ENCODE results near the gene ANKRD1.
A peak's percentile ranks its signal among the peaks of the same experiment; 100 is the strongest.
"Not testable (repeated sequence)": the region's sequence is repeated elsewhere in the genome, so short reads cannot be mapped to it uniquely, and the experiment has no call there.

Gene ANKRD1

DNA sequence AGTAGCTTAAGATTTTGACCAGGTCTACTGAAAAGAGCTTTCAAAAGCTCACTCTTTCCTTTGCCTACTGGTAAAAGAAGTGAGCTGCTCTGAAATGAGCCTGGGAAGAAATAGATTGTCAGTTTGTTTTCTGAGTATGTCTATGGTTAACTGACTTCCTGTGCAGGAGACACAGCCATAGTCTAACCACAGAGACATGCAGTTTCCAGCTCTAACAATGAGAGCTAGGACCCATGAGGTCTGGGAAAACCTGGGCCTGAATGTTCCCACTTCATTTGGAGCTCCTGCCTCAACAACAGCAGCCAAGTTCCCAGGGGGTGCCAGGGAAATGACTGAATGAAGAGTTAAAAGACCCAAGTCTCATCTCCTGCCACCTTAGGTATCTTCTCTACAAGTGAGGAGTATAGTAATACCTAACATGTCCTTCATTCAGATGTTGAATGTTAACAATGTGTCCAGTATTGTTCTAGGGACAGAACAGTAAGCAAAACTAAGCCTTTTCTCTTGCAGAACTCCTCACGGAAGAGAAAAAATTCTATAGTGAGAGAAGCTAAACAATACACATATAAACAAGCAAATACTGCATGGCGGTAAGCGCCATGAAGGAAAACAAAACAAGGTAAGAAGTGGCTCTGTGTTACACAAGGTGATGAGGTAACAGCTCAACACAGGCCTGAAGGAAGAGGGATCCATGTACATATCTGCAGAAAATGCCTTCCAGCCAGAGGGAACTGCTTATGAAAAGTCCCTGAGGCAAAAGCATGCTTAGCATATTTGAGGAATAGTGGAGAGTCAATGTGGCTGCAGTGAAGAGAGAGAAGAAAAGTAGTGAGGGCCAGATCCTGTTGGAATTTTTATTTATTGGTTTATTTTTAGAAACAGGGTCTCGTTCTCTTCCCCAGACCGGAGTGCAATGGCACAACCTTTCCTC, 26.4 kb upstream of the ANKRD1 start:
- no peaks in the 10 kb centered on the region for H3K9me3 ChIP-seq
- no peaks in the 10 kb centered on the region for H3K36me3 ChIP-seq (replicated peaks)
- H3K4me3 ChIP-seq, result no peak overlapping the region
- DNase-seq (ENCODE audit: low spot score in 2 of 2), result no peak
- peaks cover 7% of the 10 kb centered on the region for H3K4me1 ChIP-seq
- in situ Hi-C loops (cut with MboI; ENCODE audit: low sequenced_read_pairs), result no loop called here
- no peaks in the 10 kb centered on the region for H3K27me3 ChIP-seq (ENCODE audit: low read depth)

GRCh38 chr10:90945491-90946070, 24.7 kb upstream of the ANKRD1 start:
- Histone ChIP-seq H3K9me3 (no peaks in the 10 kb centered on the region), H3K4me1 (peaks cover 7% of the 10 kb centered on the region), H3K36me3 (replicated peaks) (no peaks in the 10 kb centered on the region), H3K4me3 (no peak overlapping the region), H3K27me3 (ENCODE audit: low read depth) (no peaks in the 10 kb centered on the region)
- in situ Hi-C loops (cut with MboI; ENCODE audit: low sequenced_read_pairs), result no loop called here
- DNase-seq (ENCODE audit: low spot score in 2 of 2), result no peak

- DNase-seq (ENCODE audit: low spot score in 2 of 2), result no peak
- Histone ChIP-seq H3K4me3 (no peak overlapping the region), H3K9me3 (no peaks in the 10 kb centered on the region), H3K27me3 (ENCODE audit: low read depth) (no peaks in the 10 kb centered on the region), H3K4me1 (peaks cover 7% of the 10 kb centered on the region), H3K36me3 (replicated peaks) (no peaks in the 10 kb centered on the region)
- in situ Hi-C loops (cut with MboI; ENCODE audit: low sequenced_read_pairs), result no loop called here
Measured at GRCh38 chr10:90944749-90945148, 23.9 kb upstream of the ANKRD1 start.

DNA sequence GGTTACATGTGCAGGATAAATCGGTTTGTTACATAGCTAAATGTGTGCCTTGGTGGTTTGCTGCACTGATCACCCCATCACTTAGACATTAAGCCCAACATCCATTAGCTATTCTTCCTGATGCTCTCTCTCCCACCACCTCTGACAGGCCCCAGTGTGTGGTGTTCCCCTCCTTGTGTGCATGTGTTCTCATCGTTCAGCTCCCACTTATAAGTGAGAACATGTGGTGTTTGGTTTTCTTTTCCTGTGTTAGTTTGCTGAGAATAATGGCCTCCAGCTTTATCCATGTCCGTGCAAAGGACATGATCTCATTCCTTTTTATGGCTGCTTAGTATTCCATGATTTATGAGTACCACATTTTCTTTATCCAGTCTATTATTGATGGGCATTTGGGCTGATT, 22.1 kb upstream of the ANKRD1 start:
- H3K4me3 ChIP-seq; H3K9me3 ChIP-seq; in situ Hi-C loops (cut with MboI; ENCODE audit: low sequenced_read_pairs); H3K4me1 ChIP-seq; H3K27me3 ChIP-seq (ENCODE audit: low read depth); H3K36me3 ChIP-seq (replicated peaks); DNase-seq (ENCODE audit: low spot score in 2 of 2): not testable (repeated sequence)

DNA sequence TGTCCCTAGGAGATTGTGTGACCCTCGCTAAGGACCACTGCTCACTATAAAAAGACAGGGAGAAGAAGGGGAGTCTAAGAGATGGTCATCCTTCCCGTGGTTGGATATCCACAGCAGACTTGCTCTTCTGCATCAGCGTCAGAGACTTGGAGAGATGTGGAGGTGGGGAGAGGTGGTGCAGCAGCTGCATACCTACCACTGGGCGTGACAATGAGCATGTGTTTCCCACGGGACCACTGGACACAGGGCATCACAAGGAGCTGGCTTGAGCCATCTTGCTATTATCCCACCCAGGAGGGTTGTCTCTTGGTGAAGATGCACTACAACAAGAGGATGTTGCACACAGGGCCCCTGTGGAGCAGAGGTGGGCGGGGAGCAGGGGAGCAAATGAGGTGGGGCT, 18.8 kb upstream of the ANKRD1 start:
- Histone ChIP-seq H3K9me3 (no peaks in the 10 kb centered on the region), H3K27me3 (ENCODE audit: low read depth) (no peaks in the 10 kb centered on the region), H3K36me3 (replicated peaks) (no peaks in the 10 kb centered on the region), H3K4me3 (no peak overlapping the region), H3K4me1 (peaks cover 7% of the 10 kb centered on the region)
- no peak for DNase-seq (ENCODE audit: low spot score in 2 of 2)
- in situ Hi-C loops (cut with MboI; ENCODE audit: low sequenced_read_pairs), result no loop called here

- Histone ChIP-seq H3K27me3 (ENCODE audit: low read depth) (no peaks in the 10 kb centered on the region), H3K4me3 (no peak overlapping the region), H3K9me3 (no peaks in the 10 kb centered on the region), H3K4me1 (peaks cover 7% of the 10 kb centered on the region), H3K36me3 (replicated peaks) (no peaks in the 10 kb centered on the region)
- no peak for DNase-seq (ENCODE audit: low spot score in 2 of 2)
- in situ Hi-C loops (cut with MboI; ENCODE audit: low sequenced_read_pairs), result no loop called here
Measured at GRCh38 chr10:90939116-90939515, 18.2 kb upstream of the ANKRD1 start.

- no peak for DNase-seq (ENCODE audit: low spot score in 2 of 2)
- H3K4me1 ChIP-seq, result peaks cover 7% of the 10 kb centered on the region
- H3K9me3 ChIP-seq, result no peaks in the 10 kb centered on the region
- in situ Hi-C loops (cut with MboI; ENCODE audit: low sequenced_read_pairs), result no loop called here
- H3K4me3 ChIP-seq, result no peak overlapping the region
- H3K27me3 ChIP-seq (ENCODE audit: low read depth), result no peaks in the 10 kb centered on the region
- H3K36me3 ChIP-seq (replicated peaks), result no peaks in the 10 kb centered on the region
Measured at GRCh38 chr10:90937645-90938258, 16.9 kb upstream of the ANKRD1 start.

DNA sequence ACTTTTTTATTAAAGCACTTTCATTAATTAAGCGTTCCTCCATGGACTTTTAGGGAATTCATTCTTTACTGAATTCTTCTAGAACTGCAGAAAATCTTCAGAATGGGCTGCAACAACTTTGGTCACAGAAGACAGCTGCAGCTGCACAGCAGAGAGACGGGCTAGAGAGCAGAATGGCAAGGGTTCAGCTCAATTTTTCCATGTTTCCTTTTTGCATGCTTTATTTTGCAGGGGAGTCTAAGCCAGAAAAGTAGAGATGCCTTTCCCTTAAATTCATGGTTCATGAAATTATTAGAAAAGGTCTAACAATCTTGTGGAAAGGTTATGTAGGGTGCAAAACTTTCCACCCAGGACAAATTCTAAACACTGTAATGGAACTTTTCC, 15.4 kb upstream of the ANKRD1 start:
- in situ Hi-C loops (cut with MboI; ENCODE audit: low sequenced_read_pairs), result no loop called here
- Histone ChIP-seq H3K4me1 (peaks cover 14% of the 10 kb centered on the region), H3K4me3 (no peak overlapping the region), H3K36me3 (replicated peaks) (no peaks in the 10 kb centered on the region), H3K27me3 (ENCODE audit: low read depth) (no peaks in the 10 kb centered on the region), H3K9me3 (no peaks in the 10 kb centered on the region)
- no peak for DNase-seq (ENCODE audit: low spot score in 2 of 2)

GRCh38 chr10:90935581-90936275, 14.8 kb upstream of the ANKRD1 start:
- in situ Hi-C loops (cut with MboI; ENCODE audit: low sequenced_read_pairs), result no loop called here
- DNase-seq (ENCODE audit: low spot score in 2 of 2), result peak; percentile 11 to 20

DNA sequence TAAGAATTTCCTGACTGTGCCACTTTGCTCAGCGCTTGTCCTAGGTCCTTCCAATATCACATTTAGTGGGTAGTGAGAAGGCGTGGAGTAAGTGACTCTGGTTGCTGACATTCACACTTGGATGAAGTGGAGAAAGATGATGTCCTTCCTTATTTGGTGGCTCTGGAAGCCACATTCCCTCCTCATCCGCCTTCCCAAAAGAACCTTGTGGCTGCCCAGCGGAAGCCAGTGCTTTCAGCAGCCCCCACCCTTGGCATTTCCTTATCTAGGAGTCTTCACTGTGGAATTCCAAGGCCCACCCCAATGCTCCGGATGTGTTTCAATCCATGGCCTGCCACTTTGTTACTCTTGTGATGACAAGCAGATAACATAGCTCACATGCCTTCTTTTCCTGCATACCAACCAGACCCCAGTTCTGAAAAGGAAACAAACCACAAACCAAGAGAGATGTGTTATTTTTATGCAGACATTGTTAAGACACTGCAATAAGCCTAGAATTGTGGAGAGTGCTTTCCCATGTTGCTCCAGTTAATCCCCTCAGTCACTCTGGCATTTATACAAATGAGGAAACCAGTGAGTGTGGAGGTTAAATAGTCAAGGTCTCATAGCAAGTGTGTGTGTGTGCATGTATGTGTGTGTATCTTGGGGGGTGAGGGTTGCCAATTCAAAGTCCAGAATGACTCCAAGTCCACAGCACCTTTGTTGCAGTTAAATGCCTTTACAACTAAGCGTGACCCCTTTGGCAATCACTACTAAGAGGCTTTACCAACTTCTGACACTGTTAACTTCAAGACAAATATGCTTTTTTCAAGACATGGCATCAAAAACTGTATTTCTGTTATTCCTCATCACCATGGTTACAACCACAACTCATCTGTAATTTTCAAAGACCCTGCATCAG, 10.3 kb upstream of the ANKRD1 start:
- DNase-seq (ENCODE audit: low spot score in 2 of 2), result peak; percentile 81 to 85
- in situ Hi-C loops (cut with MboI; ENCODE audit: low sequenced_read_pairs), result no loop called here
- Histone ChIP-seq H3K4me3 (no peak overlapping the region), H3K27me3 (ENCODE audit: low read depth) (no peaks in the 10 kb centered on the region), H3K4me1 (peaks cover 40% of the 10 kb centered on the region), H3K36me3 (replicated peaks) (no peaks in the 10 kb centered on the region), H3K9me3 (no peaks in the 10 kb centered on the region)

More at GRCh38 chr10:90935581-90936275, 14.8 kb upstream of the ANKRD1 start:
- Histone ChIP-seq H3K27me3 (ENCODE audit: low read depth) (no peaks in the 10 kb centered on the region), H3K36me3 (replicated peaks) (no peaks in the 10 kb centered on the region), H3K4me1 (peaks cover 19% of the 10 kb centered on the region), H3K9me3 (no peaks in the 10 kb centered on the region), H3K4me3 (no peak overlapping the region)

GRCh38 chr10:90930070-90930837, 9.4 kb upstream of the ANKRD1 start:
- peak; percentile 86 to 96 for DNase-seq (ENCODE audit: low spot score in 2 of 2)

DNA sequence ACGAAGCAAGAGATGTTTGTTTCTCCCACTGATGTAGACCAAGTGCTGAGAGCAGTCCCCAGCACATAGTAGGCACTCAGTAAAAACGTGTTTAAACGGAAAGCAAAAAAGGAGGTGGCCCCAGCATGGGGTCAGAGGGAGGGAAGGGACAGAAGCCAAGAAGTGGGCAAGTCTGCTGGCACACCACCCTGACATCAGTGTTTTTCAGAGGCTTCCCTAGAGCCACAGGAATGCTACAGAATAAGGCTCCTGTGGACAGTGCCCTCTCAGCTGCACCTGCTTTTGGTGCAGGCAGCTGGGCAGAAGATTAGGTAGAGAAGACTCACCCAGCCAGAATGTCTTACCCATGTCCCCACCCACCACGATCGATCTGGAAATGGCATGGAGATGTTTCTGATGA, 8.3 kb upstream of the ANKRD1 start:
- in situ Hi-C loops (cut with MboI; ENCODE audit: low sequenced_read_pairs), result no loop called here
- peaks cover 45% of the 10 kb centered on the region for H3K4me1 ChIP-seq
- no peaks in the 10 kb centered on the region for H3K27me3 ChIP-seq (ENCODE audit: low read depth)
- no peaks in the 10 kb centered on the region for H3K36me3 ChIP-seq (replicated peaks)
- DNase-seq (ENCODE audit: low spot score in 2 of 2), result peak in 1 of 2 experiments; percentile 29
- H3K9me3 ChIP-seq, result no peaks in the 10 kb centered on the region
- no peak overlapping the region for H3K4me3 ChIP-seq

More at GRCh38 chr10:90930070-90930837, 9.4 kb upstream of the ANKRD1 start:
- H3K4me1 ChIP-seq, result peaks cover 44% of the 10 kb centered on the region
- H3K9me3 ChIP-seq, result no peaks in the 10 kb centered on the region
- no peaks in the 10 kb centered on the region for H3K36me3 ChIP-seq (replicated peaks)
- no peak overlapping the region for H3K4me3 ChIP-seq
- no peaks in the 10 kb centered on the region for H3K27me3 ChIP-seq (ENCODE audit: low read depth)
- in situ Hi-C loops (cut with MboI; ENCODE audit: low sequenced_read_pairs), result no loop called here
